Mucosa of stomach (tissue), 1 donor: Measurements from ENCODE around the gene CDK11A.

Source experiments
- H3K27me3 ChIP-seq: one replicate; pipeline ENCODE4 v1.7.0; 2013; ENCODE audit warnings: mild to moderate bottlenecking, low read length; ENCODE audit not compliant: control insufficient read depth, insufficient read depth
- H3K36me3 ChIP-seq: one replicate; pipeline ENCODE4 v1.7.0; 2013; ENCODE audit warnings: low read length; ENCODE audit not compliant: control insufficient read depth, insufficient read depth
- H3K4me1 ChIP-seq: one replicate; pipeline ENCODE4 v1.7.0; 2013; ENCODE audit warnings: mild to moderate bottlenecking, low read length; ENCODE audit not compliant: control insufficient read depth, insufficient read depth
- H3K4me3 ChIP-seq: one replicate; pipeline ENCODE4 v1.7.0; 2013; ENCODE audit warnings: low read length
- H3K9ac ChIP-seq: one replicate; pipeline ENCODE4 v1.7.0; 2013; ENCODE audit warnings: mild to moderate bottlenecking, low read length, moderate library complexity
- H3K9me3 ChIP-seq: one replicate; pipeline ENCODE4 v1.7.0; 2013; ENCODE audit warnings: mild to moderate bottlenecking, low read length, moderate library complexity; ENCODE audit not compliant: control insufficient read depth
- donor health status: Pancreatic carcinoma.

The CDK11A gene

DNA sequence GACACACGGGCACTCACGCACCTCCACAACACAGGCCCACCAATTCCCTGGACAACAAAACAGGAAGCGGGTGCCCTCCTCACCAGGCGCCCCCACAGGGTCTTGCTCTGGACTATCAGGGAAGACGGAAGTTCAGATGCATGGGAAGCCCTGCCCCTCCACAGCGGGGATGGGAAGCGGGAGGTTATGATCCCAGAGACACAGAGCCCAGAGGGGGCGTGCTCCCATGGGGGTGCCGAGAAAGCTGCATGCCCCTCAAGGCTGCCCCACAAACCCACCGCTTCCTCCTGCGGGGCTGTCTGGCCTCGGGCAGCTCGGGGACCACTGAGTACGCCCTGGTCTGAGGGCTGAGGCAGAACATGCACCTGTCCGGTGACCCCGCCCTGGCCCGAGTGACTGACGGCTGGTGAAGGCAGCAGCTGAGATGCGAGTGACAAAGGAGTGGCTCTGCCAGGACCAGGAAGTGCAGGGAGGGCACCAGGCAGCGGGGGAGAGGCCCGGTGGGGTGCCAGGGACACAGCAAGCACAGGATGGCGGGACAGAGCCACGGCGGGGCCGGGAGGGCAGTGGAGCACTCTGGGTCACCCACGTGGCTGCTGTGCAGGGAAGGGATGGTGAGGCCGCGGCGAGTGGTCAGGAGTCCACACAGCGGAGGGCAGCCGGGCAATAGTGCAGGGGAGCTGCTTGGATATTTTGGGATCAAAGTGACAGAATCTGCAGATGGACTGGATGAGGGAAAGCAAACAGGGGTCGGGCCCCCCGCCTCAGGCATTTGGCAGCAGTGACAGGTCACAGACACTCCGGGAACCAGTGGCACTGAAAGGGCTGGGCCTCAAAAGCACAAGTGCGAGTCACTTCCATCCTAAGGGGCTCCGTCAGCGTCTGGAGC is 35.5 kb upstream of the CDK11A start:
- peak overlapping the region; percentile 60 for H3K9ac ChIP-seq
- no peak overlapping the region for H3K4me3 ChIP-seq
- no peaks in the 10 kb centered on the region for H3K9me3 ChIP-seq
- H3K4me1 ChIP-seq = peaks cover 29% of the 10 kb centered on the region
- no peaks in the 10 kb centered on the region for H3K27me3 ChIP-seq
- H3K36me3 ChIP-seq = peaks cover 34% of the 10 kb centered on the region

GRCh38 chr1:1758692-1759455 is 34.7 kb upstream of the CDK11A start:
- H3K36me3 ChIP-seq = peaks cover 28% of the 10 kb centered on the region
- no peaks in the 10 kb centered on the region for H3K9me3 ChIP-seq
- H3K27me3 ChIP-seq = no peaks in the 10 kb centered on the region
- H3K4me3 ChIP-seq = no peak overlapping the region
- peak overlapping the region; percentile 60 for H3K9ac ChIP-seq
- peaks cover 29% of the 10 kb centered on the region for H3K4me1 ChIP-seq

DNA sequence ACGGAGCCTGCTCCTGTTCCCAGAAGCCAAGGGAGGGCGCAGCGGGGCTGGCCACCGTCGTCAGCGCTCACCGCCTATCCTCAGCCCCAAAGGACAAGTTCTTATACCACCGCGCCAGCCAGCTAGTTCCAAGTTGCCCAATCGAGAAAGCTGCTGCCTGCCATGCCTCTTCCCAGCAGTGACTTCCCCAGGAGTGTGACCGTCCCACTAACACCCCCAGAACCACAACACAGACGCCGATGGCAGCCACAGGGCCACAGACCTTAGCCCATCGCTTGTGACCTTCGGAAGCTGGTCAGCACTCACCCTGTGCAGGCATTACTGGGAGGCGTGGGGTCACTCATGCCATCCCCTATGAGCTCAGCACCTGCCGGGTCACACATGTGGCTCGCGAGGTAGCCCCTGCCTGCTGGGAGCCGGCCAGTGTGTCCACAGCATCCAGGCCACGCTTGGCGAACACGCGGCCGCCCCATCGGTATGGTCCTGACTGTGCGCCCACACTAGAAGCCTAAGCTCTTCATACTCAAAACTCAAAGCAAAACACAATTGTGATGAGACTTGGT is 34.0 kb upstream of the CDK11A start:
- H3K27me3 ChIP-seq = no peaks in the 10 kb centered on the region
- no peaks in the 10 kb centered on the region for H3K9me3 ChIP-seq
- peaks cover 29% of the 10 kb centered on the region for H3K4me1 ChIP-seq
- peaks cover 32% of the 10 kb centered on the region for H3K36me3 ChIP-seq
- H3K4me3 ChIP-seq = peak overlapping the region; percentile 5
- peak overlapping the region; percentile 60 for H3K9ac ChIP-seq

GRCh38 chr1:1757422-1758058 is 33.4 kb upstream of the CDK11A start:
- Histone ChIP-seq H3K36me3 (peaks cover 34% of the 10 kb centered on the region), H3K4me1 (peaks cover 29% of the 10 kb centered on the region), H3K9ac (peak overlapping the region; percentile 60), H3K27me3 (no peaks in the 10 kb centered on the region), H3K4me3 (no peak overlapping the region), H3K9me3 (no peaks in the 10 kb centered on the region)

DNA sequence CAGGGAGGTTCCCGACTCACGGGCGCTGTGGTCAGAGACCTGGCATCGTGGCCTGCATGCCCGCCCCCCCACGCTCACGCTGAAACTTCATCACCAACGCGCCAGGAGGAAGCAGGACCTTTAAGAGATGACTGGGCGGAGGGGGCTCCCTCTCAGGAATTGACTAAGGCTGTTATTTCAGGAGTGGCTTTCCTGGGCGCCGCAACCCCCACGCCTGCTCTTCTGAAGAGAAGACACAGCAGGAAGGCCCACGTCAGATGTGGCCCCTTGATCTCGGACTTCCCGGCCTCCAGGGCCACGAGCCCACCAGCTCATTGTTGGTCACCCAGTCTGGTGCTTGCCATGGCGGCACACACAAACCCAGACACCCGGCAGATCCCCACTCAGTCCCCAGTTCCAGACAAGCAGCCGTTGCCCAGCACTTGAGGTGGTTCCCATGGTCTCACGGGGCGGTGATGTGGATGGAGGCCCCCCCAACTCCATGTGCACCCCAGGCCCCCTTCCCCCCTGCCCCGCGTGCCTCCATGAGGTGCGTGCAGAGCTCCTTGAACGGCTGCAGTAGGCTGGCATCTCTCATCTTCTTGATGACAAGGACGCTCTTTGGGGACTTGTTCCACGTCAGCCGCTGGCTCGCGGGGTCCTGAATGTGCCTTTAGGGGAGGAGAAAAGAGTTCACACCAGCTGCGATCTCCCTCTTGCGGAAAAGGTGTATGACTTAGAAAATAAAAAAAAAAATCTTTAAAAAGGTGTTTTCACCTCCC is 32.7 kb upstream of the CDK11A start:
- Histone ChIP-seq H3K9ac (no peak overlapping the region), H3K4me3 (no peak overlapping the region), H3K4me1 (peaks cover 29% of the 10 kb centered on the region), H3K36me3 (peaks cover 27% of the 10 kb centered on the region), H3K27me3 (no peaks in the 10 kb centered on the region), H3K9me3 (no peaks in the 10 kb centered on the region)

- Histone ChIP-seq H3K27me3 (no peaks in the 10 kb centered on the region), H3K4me3 (no peak overlapping the region), H3K9me3 (no peaks in the 10 kb centered on the region), H3K4me1 (peaks cover 29% of the 10 kb centered on the region), H3K36me3 (peaks cover 24% of the 10 kb centered on the region), H3K9ac (no peak overlapping the region)
Measured at GRCh38 chr1:1755852-1756251, 31.7 kb upstream of the CDK11A start.

GRCh38 chr1:1755426-1755825 is 31.3 kb upstream of the CDK11A start:
- Histone ChIP-seq H3K36me3 (peaks cover 19% of the 10 kb centered on the region), H3K4me1 (peaks cover 29% of the 10 kb centered on the region), H3K4me3 (no peak overlapping the region), H3K9me3 (no peaks in the 10 kb centered on the region), H3K9ac (no peak overlapping the region), H3K27me3 (no peaks in the 10 kb centered on the region)

DNA sequence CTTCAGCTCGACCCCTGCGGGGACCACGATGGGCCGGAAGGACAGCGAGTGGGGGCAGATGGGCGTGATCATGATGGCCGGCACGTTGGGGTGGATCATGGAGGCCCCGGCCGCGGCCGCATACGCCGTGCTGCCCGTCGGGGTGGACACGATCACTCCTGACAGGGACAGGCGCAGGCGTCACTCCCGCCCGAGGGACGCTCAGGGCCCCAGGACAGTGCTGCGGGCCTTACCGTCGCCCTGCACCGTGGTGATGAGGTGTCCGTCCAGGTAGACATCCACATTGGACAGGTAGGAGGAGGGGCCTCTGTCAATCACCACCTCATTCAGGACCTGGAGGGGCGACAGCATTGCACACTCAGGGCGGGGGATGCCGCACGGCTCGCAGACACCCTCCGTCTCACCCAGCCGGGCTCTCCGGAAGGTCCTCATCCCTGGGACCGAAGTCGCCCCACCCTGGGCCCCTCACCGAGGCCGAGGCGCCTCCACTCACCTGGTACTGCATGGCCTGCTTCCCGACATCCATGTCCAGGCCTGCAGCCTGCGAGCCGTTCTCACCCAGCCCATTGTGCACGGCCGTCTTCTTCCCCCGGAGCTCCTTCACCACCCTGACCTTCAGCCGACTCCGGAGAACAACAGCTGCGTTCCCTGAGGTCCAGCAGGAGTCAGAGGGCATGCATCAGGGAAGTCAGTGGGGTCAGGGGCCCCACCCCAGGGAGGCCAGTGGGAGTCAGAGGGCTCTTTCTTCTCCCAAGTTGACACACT is 30.1 kb upstream of the CDK11A start:
- Histone ChIP-seq H3K4me3 (no peak overlapping the region), H3K4me1 (peaks cover 20% of the 10 kb centered on the region), H3K27me3 (no peaks in the 10 kb centered on the region), H3K36me3 (peaks cover 15% of the 10 kb centered on the region), H3K9ac (no peak overlapping the region), H3K9me3 (no peaks in the 10 kb centered on the region)

- Histone ChIP-seq H3K27me3 (no peaks in the 10 kb centered on the region), H3K9ac (no peak overlapping the region), H3K36me3 (peaks cover 15% of the 10 kb centered on the region), H3K4me3 (no peak overlapping the region), H3K4me1 (peaks cover 14% of the 10 kb centered on the region), H3K9me3 (no peaks in the 10 kb centered on the region)
Measured at GRCh38 chr1:1753607-1754005, 29.4 kb upstream of the CDK11A start.

DNA sequence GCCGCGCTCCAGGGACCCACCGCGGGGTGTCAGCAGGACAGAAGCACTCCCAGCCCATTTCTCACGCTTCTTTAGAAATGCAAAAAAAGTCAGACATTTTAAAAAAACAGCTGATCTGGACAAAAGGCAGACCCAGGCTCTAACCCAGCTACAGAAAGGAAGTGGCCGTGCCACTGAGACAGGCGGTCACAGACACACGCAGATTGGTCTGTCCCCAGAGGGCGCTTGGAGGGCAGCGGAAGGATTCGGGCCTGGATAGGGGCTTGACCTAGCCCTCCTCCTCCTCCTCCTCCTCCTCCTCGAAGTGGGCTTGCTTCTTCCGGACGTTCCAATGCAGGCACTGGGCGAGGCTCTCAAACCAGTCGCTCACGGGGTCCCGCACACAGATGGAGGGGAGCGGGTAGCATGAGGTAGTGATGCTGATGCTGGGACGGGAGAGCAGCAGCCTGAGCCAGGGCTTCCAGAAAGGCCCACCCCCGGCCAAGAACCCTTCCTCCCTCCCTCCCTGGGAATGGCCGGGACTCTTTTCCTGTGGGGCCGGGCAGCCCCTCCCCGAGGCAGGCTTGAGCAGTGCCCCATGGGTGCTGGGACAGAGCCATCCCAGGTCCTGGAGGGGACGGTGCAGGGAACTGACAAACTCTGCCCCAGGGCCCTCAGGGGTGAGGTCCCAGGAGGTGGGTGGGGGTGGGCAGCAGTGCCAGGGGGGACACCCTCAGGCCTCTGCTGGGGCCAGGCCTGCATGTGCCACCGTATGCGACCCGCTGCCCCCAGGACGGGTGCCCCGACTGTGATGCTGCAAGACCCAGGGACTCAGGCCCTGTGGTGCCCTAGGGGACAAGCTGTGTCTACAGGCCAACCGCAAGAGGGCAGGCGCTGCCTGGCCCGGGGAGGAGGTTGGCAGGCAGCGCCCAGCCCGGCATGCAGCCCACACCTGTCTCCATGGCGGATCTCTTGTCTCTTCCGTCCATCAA is 28.8 kb upstream of the CDK11A start:
- Histone ChIP-seq H3K9me3 (no peaks in the 10 kb centered on the region), H3K27me3 (no peaks in the 10 kb centered on the region), H3K4me1 (peaks cover 7% of the 10 kb centered on the region), H3K4me3 (no peak overlapping the region), H3K36me3 (peaks cover 15% of the 10 kb centered on the region), H3K9ac (no peak overlapping the region)
